HepG2 (cell line): ENCODE results near the gene PXK. TPM values are rescaled to one million over a fixed set of nuclear protein-coding genes. Genes with fewer than 3 reads are reported as not detected.

Source experiments
- ATAC-seq: fragments of 200-7000 bp; cut with Tn5 transposase; 3 replicates; pipeline ENCODE4 v1.9.1; 2020; ENCODE audit warnings: mild to moderate bottlenecking, moderate library complexity
- BruUV-seq: library from RNA; stranded (reverse); fragments of 400-500 nt; replicated peaks from 2 replicates; lab custom pipeline; 2021; lab: Mats Ljungman, UMichigan
- CTCF ChIA-PET: fragments of 300-600 bp; formaldehyde crosslinking; extraction: SDS; loops from one replicate; lab custom pipeline; 2021; ENCODE audit warnings: low total read pairs, inconsistent platforms, low intra/inter-chr PET ratio; lab: Yijun Ruan, JAX
- POLR2A ChIA-PET: fragments of 350-600 bp; sonication (Branson Sonifier 250); formaldehyde crosslinking; loops from one replicate; lab custom pipeline; 2020; ENCODE audit warnings: antibody characterized with exemption, inconsistent platforms; lab: Yijun Ruan, JAX
- DNase-seq: peaks from one replicate; pipeline ENCODE4 v3.0.0-alpha.2; 2015; ENCODE audit warnings: low spot score
- FAIRE-seq: peaks from 3 replicates; lab custom pipeline; 2011; peaks lifted over from hg19 to GRCh38; lab: Jason Lieb, UNC
- H2AFZ ChIP-seq: one replicate; pipeline ENCODE4 v1.6.1; 2011; ENCODE audit warnings: low read length, inconsistent platforms
- H3K27ac ChIP-seq: fragments of 300-600 bp; 3 replicates; pipeline ENCODE4 v1.8.0; 2011; ENCODE audit warnings: mixed run types, mild to moderate bottlenecking, mixed read lengths, low read length, inconsistent platforms; ENCODE audit not compliant: insufficient read depth; ENCODE audit errors: extremely low read length
- H3K27me3 ChIP-seq, 2 experiments: fragments of 200-600 bp in 1 of 2; 2 replicates in 1 of 2; 3 replicates in 1 of 2; pipeline versions ENCODE4 v1.6.0 to v1.8.0; 2011; ENCODE audit warnings: low read length in 2 of 2, mild to moderate bottlenecking in 2 of 2, moderate library complexity in 2 of 2, inconsistent platforms in 1 of 2; ENCODE audit not compliant: insufficient read depth in 2 of 2, control insufficient read depth in 1 of 2
- H3K36me3 ChIP-seq, 2 experiments: fragments of 200-600 bp in 1 of 2; replicated peaks in 1 of 2; 2 replicates in 1 of 2; 3 replicates in 1 of 2; pipeline versions ENCODE4 v1.5.1 to v1.8.0; 2011; ENCODE audit warnings: low read length in 2 of 2, inconsistent platforms in 1 of 2; ENCODE audit not compliant: insufficient read depth in 2 of 2, control insufficient read depth in 1 of 2
- H3K4me1 ChIP-seq: 2 replicates; pipeline ENCODE4 v1.5.1; 2012; ENCODE audit warnings: low read length, inconsistent platforms; ENCODE audit not compliant: insufficient read depth
- H3K4me2 ChIP-seq: 2 replicates; pipeline ENCODE4 v1.6.0; 2011; ENCODE audit warnings: low read depth, low read length, inconsistent platforms
- H3K4me3 ChIP-seq, 3 experiments: fragments of 200-600 bp in 1 of 3; sonication (generic), shearing (Covaris generic) in 1 of 3; replicated peaks in 1 of 3; 2 replicates each; pipeline ENCODE4 v1.5.1; 2011 to 2016; ENCODE audit warnings: low read length in 3 of 3, inconsistent platforms in 2 of 3, low read depth in 2 of 3, mild to moderate bottlenecking in 2 of 3, control low read depth in 1 of 3, mixed read lengths in 1 of 3; ENCODE audit not compliant: insufficient read depth in 1 of 3
- H3K79me2 ChIP-seq: one replicate; pipeline ENCODE4 v1.6.1; 2011; ENCODE audit warnings: low read length, inconsistent platforms; ENCODE audit not compliant: insufficient read depth
- H3K9ac ChIP-seq: 2 replicates; pipeline ENCODE4 v1.6.0; 2011; ENCODE audit warnings: mild to moderate bottlenecking, low read depth, low read length, inconsistent platforms; ENCODE audit not compliant: insufficient read depth
- H3K9me3 ChIP-seq: 2 replicates; pipeline ENCODE4 v1.5.1; 2012; ENCODE audit warnings: mild to moderate bottlenecking, low read length
- H4K20me1 ChIP-seq: 2 replicates; pipeline ENCODE4 v1.6.0; 2011; ENCODE audit warnings: inconsistent platforms, mild to moderate bottlenecking, low read length, moderate library complexity; ENCODE audit not compliant: insufficient read depth
- CC2D1A ChIP-seq: sonication (generic); formaldehyde crosslinking; IDR thresholded peaks from 2 replicates; pipeline ENCODE4 v1.8.1; 2023; ENCODE audit warnings: mild to moderate bottlenecking, missing genetic modification reagents
- CENPX ChIP-seq: sonication (generic); formaldehyde crosslinking; IDR thresholded peaks from 2 replicates; pipeline ENCODE4 v1.9.0; 2021; ENCODE audit warnings: mild to moderate bottlenecking, missing genetic modification reagents, moderate library complexity
- E2F1 ChIP-seq: sonication (generic); formaldehyde crosslinking; IDR thresholded peaks from 2 replicates; pipeline ENCODE4 v1.5.0; 2020; ENCODE audit warnings: missing genetic modification reagents
- FOXK2 ChIP-seq: fragments of 450-650 bp; IDR thresholded peaks from 2 replicates; pipeline ENCODE4 v1.6.1; 2016
- GFI1 ChIP-seq: sonication (generic); formaldehyde crosslinking; IDR thresholded peaks from 2 replicates; pipeline ENCODE4 v1.5.0; 2020; ENCODE audit warnings: missing genetic modification reagents, mild to moderate bottlenecking, borderline replicate concordance
- HNRNPL ChIP-seq: fragments of 200-400 bp; formaldehyde crosslinking; IDR thresholded peaks from 2 replicates; pipeline ENCODE4 v1.6.1; 2017; ENCODE audit warnings: mild to moderate bottlenecking, low read depth, low read length
- MED13 ChIP-seq: sonication (generic); formaldehyde crosslinking; IDR thresholded peaks from 2 replicates; pipeline ENCODE4 v1.5.0; 2020; ENCODE audit warnings: missing genetic modification reagents
- THAP9 ChIP-seq: sonication (generic); formaldehyde crosslinking; IDR thresholded peaks from 2 replicates; pipeline ENCODE4; 2020; ENCODE audit warnings: missing genetic modification reagents, mild to moderate bottlenecking, borderline replicate concordance
- TOPORS ChIP-seq: sonication (generic); formaldehyde crosslinking; IDR thresholded peaks from 2 replicates; pipeline ENCODE4 v1.8.0; 2023; ENCODE audit warnings: mild to moderate bottlenecking, missing genetic modification reagents
- ZFP36 ChIP-seq: fragments of 150-350 bp; IDR thresholded peaks from 2 replicates; pipeline ENCODE4 v1.6.1; 2018; ENCODE audit warnings: borderline replicate concordance, low read length, low read depth; ENCODE audit not compliant: partially characterized antibody
- ZMAT3 ChIP-seq: sonication (generic); formaldehyde crosslinking; conservative IDR thresholded peaks from 2 replicates; pipeline ENCODE4 v1.7.0; 2021; ENCODE audit warnings: missing genetic modification reagents
- ZNF234 ChIP-seq: sonication (generic); formaldehyde crosslinking; conservative IDR thresholded peaks from 2 replicates; pipeline ENCODE4 v1.5.1; 2020; ENCODE audit warnings: mild to moderate bottlenecking, missing genetic modification reagents
- ZNF609 ChIP-seq: sonication (generic); formaldehyde crosslinking; IDR thresholded peaks from 2 replicates; pipeline ENCODE4 v1.4.0; 2020; ENCODE audit warnings: mild to moderate bottlenecking, missing genetic modification reagents, borderline replicate concordance
- ZNF691 ChIP-seq: sonication (generic); formaldehyde crosslinking; IDR thresholded peaks from 2 replicates; pipeline ENCODE4 v1.4.0; 2020; ENCODE audit warnings: missing genetic modification reagents, low read depth, mild to moderate bottlenecking, borderline replicate concordance
- ZNF720 ChIP-seq: sonication (generic); formaldehyde crosslinking; IDR thresholded peaks from 2 replicates; pipeline ENCODE4 v1.4.0; 2020; ENCODE audit warnings: missing genetic modification reagents
- WGBS: methylation state at CpG from one replicate; pipeline ENCODE4 v1.1.6; 2017; ENCODE audit warnings: low lambda C conversion rate; 5-methylcytosine and 5-hydroxymethylcytosine counted together
- in situ Hi-C: cut with HindIII; loops from 2 replicates; pipeline ENCODE4 v1.10.0; 2017; ENCODE audit warnings: low pct_unique_long_range_greater_than_20kb; ENCODE audit not compliant: extremely low pct_ligation_motif_present
- intact Hi-C: fragments of 100-400 bp; cut with micrococcal nuclease; formaldehyde crosslinking; loops from one replicate; pipeline ENCODE4 v1.10.0; 2022; ENCODE audit not compliant: unreplicated experiment
- polyA plus RNA-seq, 8 experiments: library from polyadenylated mRNA; depleted of rRNA in 3 of 8; stranded (reverse) in 7 of 8; unstranded in 1 of 8; fragments of >200 nt; fragmentation: Illumina TruSeq in 4 of 8; extraction: Trizol in 4 of 8; gene quantifications; 2 replicates each; pipeline versions ENCODE4 v1.2.1 to v1.2.3, GENCODE V29; 2011 to 2016; ENCODE audit warnings: low read depth in 4 of 8, missing spikeins in 1 of 8, mixed read lengths in 1 of 8; ENCODE audit not compliant: insufficient read depth in 1 of 8
- total RNA-seq, 5 experiments: library from RNA; depleted of rRNA; stranded (reverse); fragments of >200 nt; fragmentation: Illumina TruSeq; extraction: Trizol; gene quantifications; 2 replicates each; pipeline ENCODE4 v1.2.3, GENCODE V29; 2016; ENCODE audit warnings: low read depth in 1 of 5

PXK gene
- total and polyA plus RNA-seq, 2 of the 13 experiments (the other 11 are each of a cell fraction or from before 2014, with no cell fraction given): 6.4 to 18.6 TPM

GRCh38 chr3:58325525-58325992 lies 7.1 kb upstream of the PXK start:
- 3% methylated on average over 2 of the region's 2 CpGs for WGBS
- FAIRE-seq (no peak), DNase-seq (peak; percentile 60), ATAC-seq (peak; percentile 23)
- BruUV-seq: no TSS peak
- in situ Hi-C loops: loop anchor here (10.0 kb wide), 1 partner anchor 209 kb away; the partner anchor contains the start of gene ACOX2
- H3K9me3 ChIP-seq: no peaks in the 10 kb centered on the region
- no peaks in the 10 kb centered on the region for H4K20me1 ChIP-seq
- H3K9ac ChIP-seq: peak overlapping the region; percentile 26; the same call in 1 of the 2 replicates
- H3K4me2 ChIP-seq: peak overlapping the region; percentile 55
- no peaks in the 10 kb centered on the region for H3K27me3 ChIP-seq
- ChIA-PET CTCF (no interaction called here), POLR2A (interaction anchor here (1.0 to 3.6 kb wide), 3 partner anchors 9 to 108 kb away, joined by 3 to 18 read pairs (median 10); partner anchors contain the start of genes HTD2 and RPP14)
- H3K79me2 ChIP-seq: no peaks in the 10 kb centered on the region
- H3K36me3 ChIP-seq: no peaks in the 10 kb centered on the region
- peaks cover 57% of the 10 kb centered on the region for H3K4me1 ChIP-seq
- peak overlapping the region in 1 of 3 experiments; percentile 26; a peak in 2 of 6 replicates for H3K4me3 ChIP-seq
- H3K27ac ChIP-seq: no peak overlapping the region
- no peak overlapping the region for H2AFZ ChIP-seq
- intact Hi-C loops: no loop called here
- no peak for TF ChIP-seq MED13 (CRISPR knock-in tag)
- no peak for TF ChIP-seq THAP9 (CRISPR knock-in tag)
- no peak for TF ChIP-seq ZNF720 (CRISPR knock-in tag)
- no peak for TF ChIP-seq ZFP36
- no peak for TF ChIP-seq ZNF691
- no peak for TF ChIP-seq FOXK2
- no peak for TF ChIP-seq ZNF234 (CRISPR knock-in tag)
- peak; percentile 90 for TF ChIP-seq GFI1
- no peak for TF ChIP-seq CENPX
- no peak for TF ChIP-seq E2F1 (CRISPR knock-in tag)
- no peak for TF ChIP-seq CC2D1A (CRISPR knock-in tag)
- no peak for TF ChIP-seq ZMAT3 (CRISPR knock-in tag)
- no peak for TF ChIP-seq HNRNPL
- TF ChIP-seq TOPORS (CRISPR knock-in tag): no peak
- TF ChIP-seq ZNF609 (CRISPR knock-in tag): no peak
